ENCODE data around the gene KMO.

Gene KMO

DNA sequence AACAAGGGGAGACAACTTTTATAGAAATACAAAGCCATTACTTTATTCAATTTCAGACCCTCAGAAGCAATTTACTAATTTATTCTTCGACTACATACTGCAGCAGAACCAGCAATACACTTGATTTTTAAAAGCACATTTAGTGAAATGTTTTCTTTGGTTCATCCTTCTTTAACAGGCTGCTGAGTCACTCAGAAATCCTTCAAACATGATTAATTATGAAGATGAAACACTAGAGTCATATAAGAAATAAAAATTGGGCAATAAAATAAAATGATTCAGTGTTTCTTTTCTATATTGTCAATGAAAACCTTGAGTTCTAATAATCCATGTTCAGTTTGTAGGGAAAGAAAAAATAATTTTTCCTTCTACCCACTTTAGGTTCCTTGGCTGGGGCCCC is 61.0 kb downstream of the KMO start:
- no peak for DNase-seq (ENCODE audit: low read depth)

DNA sequence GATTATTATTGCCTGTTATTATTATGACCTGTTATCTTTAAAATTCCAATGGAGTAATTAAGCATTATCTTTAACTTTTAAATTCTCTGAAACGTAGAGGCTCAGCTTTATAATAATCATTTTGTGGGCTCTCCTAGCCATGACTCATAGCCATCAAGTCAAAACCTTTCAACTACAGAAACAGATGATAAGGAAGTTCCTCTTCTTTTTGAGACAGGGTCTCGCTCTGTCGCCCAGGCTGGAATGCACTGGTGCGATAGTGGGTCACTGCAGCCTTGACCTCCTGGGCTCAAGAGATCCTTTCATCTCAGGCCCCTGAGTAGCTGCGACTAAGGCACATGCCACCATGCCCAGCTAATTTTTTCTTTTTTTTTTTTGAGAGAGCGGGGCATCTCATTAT is 64.5 kb downstream of the KMO start:
- DNase-seq (ENCODE audit: low read depth) = no peak

DNA sequence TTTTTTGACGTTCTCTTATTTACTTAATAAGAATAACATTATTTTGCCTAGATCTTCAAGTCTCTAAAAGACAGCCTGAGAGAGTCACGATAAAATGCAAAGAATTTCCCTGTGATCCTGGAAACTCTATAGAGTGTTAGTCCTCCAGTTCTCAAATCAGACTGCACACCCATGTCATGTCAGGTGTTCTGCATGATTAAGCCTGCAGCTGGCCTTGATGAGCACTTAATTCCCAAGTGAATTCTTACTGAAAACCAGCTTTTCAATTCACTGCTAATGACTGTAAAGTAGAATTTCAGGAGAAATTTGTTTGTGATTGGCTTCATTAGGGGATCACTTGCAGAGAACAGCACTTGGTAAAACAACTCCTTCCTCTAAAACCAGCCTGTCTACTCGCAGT is 66.1 kb downstream of the KMO start:
- DNase-seq (ENCODE audit: low read depth) = no peak

DNA sequence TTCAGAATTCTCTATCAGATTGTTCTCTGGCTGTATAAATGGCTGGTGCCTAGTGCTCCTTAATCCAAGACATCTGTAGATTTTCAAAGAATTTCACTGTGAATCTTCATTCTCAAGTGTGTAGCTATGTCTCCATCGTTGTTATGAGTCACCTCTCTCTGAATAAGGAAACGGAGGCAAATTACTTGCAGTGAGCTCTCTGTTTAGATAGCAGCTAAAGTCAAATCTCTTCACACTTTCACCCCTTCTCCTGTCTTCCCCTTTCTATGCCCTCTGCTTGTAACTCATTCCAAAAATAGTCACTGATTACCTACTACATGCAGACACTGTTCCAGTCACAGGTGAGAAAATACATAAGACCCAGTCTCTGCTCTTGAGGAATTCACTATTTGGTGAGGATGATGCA is 68.3 kb downstream of the KMO start:
- no peak for DNase-seq (ENCODE audit: low read depth)

DNA sequence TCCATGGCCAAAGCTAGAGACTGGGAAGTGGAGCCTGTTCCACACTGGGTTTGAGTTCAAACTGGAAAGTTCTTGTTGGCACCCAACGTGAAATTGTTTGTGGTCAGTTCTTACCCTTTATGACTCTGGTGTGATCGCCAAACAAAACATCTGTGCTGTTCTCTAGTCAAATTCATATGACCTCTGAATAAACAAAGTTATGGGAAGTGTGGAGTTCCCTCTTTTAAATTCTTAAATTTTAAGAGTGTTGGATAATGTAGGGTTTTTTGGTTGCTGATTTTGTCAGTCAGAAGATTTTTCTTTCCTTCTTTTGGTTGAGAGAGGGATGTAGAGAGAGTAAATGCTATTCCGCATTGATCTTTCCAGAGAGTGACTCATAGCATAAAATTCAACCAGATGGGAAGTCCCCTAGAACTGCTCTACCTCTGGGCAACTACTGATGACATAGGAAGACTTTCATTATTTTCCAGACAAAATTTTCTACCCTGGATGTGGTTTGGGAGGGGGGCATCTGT is 71.6 kb downstream of the KMO start:
- DNase-seq (ENCODE audit: low read depth) = no peak

DNA sequence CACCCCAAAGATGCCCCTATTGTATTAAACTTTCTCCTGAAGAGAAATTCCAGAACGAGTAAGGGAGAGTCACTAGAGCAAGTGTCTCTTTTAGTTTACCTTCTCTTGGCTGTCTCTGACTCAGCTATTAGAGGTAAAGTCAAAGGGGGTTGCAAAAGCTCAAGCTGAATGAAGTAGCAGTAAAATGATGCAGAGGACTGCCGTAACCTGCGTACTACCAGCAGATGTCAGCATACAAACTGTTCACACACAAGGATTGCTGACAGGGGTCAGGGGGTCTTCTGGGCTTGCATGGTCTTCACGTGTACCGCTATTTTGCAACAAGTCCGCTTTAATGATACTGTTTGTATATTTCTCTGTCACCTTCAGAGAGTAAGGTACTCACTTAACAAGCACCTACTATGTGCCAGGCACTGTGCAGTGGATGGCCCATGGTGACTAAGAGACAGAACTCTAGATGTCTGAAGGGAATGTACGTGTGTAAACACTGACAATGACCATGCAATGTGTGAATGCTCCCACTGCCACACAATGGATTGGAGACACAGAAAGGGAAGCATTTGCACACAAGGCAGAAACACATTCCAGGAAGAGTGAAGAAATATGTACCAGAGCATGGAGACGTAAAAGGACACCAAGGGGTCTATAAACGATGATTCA is 73.1 kb downstream of the KMO start:
- no peak for DNase-seq (ENCODE audit: low read depth)

DNA sequence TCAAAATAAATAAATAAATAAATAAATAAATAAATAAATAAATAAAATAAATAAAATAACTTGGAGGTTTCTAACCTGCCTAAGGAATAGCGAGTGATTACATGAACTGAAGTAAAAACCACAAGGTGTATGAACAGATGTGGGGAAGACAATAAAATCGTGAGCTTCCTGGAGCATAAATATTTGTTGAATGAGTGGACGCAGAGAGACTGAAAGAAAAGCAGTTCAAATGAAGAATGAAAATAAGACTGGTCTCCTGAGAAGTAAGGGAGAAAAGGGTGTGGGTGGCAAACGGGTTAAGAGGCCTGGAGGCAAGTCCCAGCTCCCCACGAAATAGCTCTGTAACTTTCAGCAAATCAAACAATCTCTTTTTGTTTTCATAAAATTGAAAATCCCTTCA is 74.4 kb downstream of the KMO start:
- no peak for DNase-seq (ENCODE audit: low read depth)

DNA sequence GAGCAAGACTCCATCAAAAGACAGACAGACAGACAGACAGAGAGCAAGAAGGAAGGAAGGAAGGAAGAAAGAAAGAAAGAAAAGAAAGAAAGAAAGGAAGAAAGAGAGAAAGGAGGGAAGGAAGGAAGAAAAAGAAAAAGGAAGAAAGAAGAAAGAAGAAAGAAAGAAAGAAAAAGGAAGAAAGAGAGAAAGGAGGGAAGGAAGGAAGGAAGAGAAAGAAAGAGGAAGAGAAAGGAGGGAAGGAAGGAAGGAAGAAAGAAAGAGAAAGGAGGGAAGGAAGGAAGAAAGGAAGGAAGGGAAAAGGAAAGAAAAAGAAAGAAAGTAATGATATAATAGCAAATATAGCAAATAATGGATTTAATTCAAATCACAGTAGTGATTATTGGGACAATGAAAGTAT is 75.3 kb downstream of the KMO start:
- no peak for DNase-seq (ENCODE audit: low read depth)

DNA sequence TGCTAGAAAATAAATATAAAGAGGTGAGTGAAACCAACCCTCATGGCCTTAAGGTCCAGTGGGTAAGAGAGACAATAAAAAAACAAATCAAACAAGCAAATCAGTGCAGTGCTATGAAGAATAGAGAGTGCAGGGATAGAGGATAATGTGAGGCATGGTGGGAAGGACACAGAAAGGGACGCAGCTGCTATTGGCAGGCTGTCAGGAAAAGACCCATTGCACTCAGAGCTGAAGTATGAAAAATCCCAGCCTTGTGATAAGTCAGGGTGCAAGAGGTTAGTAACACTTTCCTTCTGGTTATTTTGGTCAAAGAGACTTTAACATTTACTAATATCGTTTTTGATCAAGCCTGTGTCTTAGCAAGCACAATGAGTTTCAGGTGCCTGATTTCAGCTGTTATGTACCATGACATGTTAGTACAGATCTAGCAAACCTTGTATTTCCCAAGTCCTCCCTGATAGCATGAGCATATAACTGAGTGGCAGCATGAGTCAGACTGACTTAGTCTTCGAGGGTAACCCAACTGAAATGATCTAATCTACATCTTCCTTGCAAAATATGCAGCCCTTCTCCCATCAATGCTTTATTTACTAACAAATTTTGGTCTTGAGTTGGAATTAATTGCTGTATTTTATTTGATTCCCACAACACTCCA is 76.3 kb downstream of the KMO start:
- no peak for DNase-seq (ENCODE audit: low read depth)

DNA sequence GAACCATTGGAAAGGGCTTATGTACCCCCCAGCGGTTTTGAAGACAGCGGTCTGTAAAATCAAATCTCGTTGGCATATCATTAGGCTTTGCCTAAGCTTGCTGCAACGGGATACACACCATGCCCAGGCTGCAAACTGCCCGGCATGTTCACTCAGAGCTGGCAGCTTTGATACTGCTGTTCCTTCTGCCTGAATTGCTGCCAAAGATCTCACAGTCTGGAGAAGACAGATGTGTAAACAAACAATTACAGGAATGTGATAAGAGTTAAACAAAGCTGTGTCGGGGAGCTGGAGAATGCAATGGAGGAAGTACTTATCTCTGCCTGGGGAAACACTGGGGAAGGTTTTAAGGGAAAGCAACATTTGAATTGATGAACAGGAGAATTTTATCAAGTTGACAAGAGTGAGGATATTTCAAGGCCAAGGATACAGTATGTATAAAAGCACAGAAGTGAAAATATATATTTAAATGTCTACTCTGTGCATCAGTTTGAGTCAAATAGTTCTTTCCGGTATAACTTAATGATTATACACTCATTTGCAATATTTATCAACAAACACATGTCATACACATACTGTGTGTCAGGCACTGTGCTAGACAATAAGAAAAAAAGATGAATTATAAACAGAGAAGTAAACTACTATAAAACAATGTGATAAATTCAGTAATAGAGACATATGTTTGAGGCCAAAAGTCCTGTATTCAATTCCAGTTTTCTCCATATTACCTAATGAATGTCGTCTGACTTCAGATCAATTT is 78.1 kb downstream of the KMO start:
- no peak for DNase-seq (ENCODE audit: low read depth)

DNA sequence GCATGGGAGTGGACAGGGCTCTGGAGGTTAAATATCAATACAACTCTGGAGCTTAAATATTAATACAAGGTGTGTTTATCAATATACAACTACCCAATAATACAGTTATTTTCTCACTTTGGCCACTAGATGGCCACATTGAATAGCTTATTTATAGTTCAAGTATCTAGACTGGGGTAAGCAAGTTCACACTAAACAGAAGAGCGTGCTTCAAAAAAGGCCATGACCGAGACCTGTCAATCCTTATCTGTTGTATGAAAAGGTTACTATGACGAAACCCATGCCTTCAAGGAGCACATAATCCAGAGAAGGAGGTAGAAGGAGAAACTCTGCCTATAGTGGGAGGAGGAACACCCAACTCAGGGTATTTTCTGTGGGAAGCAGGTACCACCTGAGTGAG is 78.9 kb downstream of the KMO start:
- DNase-seq (ENCODE audit: low read depth) = no peak

DNA sequence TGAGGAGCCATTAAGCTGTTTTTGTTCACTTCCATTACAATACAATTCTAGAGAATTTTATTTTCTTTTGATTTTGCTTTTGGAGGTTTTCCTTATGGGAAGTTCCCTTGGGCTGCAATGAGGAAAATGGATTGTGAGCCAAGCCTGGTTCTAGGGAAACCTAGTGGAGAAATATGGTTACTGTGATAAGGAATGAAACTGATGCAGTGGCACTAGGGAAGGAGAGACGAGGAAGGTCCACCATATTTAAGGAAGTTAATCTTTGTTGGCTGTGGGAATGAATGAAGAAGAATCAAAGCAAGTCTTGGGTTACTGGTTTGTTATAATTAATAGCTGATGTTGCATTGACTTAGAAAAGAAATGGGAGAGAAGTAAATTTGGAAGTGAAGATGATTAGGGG is 79.6 kb downstream of the KMO start:
- no peak for DNase-seq (ENCODE audit: low read depth)

DNA sequence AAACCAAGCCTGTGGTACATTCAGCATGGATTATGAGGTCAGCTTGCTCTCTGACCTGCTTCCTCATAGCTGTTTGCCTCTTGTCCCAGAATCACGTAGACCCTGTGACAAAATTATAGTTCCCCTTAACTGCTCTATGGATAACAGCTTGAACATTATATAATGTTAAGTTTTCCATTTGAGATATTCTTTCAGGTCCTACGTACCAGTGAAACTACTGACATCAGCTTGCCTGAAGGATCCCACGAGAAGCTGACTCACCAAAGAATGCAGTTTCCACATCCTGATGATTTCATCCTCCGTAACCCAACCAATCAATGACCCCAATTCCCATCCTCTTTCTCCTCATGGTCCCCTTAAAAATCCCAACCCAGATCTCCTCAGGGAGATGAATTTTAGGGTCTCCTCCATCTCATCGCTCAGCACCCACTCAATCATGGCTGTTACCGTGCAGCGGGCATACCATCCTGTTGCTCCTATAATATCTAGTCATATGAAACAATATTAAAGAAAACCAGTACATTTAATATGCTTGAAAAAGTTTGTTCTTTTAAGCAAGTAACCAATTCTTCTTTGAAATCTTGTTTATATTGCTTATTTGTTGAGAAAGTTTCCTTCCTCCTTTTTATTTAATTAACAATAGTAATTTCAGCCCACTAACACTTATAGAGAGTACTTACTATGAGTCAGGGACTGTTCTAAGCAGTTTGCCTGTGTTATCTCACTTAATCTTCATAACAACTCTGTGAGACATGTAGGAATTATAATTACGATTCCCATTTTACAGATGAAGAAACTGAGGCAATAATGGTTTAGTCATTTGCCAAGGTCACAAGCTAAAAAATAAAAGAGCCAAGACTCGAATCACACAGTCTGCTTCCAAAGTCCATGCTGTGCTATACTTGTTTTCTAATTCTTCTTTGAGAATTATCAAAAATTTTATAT is 80.6 kb downstream of the KMO start:
- no peak for DNase-seq (ENCODE audit: low read depth)

DNA sequence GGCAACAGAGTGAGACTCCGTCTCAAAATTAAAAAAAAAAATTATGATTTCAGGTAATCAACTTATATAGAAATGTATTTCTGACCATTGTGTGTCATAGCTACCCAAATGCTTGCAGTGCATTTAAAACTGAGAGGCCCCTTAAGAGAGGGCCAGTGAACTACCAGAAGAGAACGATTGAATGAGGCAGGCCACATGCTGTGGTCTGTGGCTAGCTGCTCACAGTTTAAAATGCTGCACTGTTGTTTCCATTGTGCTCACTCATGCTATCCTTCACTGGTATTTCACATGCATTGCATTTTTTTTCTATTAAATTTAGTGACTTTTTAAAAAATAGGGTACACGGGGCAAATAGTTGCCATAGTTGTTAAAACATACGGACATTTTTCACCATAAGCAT is 82.0 kb downstream of the KMO start:
- DNase-seq (ENCODE audit: low read depth) = no peak

DNA sequence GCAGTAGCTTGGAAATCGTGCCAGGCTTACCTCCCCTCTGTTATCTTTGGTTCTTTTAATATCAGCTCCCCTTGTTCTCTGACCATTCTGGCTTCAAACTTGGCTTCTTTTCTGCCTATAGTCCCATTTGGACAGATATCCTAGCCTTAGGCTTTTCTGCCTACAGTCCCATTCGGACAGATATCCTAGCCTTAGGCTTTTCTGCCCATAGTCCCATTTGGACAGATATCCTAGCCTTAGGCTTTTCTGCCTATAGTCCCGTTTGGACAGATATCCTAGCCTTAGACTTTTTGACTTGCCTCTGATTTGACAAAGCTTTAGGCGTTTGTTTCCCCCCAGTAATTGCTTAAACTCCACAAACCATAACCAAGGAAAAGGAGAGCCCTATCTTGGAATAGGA is 82.4 kb downstream of the KMO start:
- no peak for DNase-seq (ENCODE audit: low read depth)

DNA sequence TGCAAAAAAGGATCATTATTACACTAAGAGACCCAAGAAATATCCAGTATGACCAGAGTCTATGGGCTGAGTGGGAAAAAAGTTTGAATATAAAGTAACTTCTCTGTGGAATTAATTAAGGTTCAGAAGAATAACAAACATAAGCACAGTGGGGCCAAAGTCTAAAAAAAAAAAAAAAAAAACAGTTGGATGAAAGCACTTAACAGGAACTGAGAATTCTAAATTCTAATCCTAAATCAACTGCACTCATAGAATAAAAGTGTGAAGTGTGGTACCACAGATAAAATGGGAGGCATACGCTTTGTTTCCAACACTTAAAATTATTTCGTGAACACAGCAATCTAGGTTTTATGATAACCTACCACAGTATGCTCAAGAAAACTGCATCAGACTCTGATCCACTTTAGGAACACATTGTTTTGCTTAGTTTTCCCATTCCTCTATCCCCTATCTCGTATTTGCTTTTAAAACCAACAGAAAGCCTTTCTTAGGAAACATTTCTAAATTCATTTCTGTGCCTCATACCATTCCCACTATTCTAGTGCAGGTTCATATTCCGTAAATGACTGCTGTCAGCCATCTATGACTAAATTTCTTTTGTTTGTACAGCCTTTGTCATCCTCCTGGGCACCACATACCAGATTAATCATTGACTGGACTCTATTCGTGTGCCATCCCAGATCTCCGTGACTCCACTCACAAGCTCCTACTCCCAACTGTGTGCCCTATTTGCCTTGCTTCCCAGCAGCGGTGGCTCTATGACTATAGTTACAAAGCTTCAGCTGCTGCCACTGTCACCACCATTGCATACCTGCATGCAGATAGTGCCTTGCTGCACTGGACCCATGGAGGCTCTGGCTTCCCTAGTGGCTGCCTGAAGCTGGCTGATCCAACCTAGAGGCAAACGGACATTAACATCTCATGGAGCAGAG is 83.1 kb downstream of the KMO start:
- no peak for DNase-seq (ENCODE audit: low read depth)

DNA sequence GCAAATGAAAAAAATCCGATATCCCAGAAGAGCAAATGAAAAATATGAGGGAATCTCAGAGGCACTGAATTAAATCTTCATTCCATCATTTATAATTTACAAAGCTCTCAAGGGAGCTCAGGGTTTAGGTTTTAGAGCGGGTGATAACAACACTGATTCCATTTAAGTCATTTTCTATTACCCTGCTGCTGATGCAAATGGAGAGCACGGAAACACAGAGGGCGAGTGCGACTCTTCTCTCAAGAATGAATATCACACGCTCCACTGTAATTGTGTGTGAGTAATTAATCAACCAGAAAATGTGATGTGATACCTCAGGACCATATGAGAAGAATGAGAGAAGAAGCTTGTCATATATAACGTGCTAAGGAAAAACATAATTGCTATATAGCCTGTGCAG is 85.2 kb downstream of the KMO start:
- DNase-seq (ENCODE audit: low read depth) = no peak

DNA sequence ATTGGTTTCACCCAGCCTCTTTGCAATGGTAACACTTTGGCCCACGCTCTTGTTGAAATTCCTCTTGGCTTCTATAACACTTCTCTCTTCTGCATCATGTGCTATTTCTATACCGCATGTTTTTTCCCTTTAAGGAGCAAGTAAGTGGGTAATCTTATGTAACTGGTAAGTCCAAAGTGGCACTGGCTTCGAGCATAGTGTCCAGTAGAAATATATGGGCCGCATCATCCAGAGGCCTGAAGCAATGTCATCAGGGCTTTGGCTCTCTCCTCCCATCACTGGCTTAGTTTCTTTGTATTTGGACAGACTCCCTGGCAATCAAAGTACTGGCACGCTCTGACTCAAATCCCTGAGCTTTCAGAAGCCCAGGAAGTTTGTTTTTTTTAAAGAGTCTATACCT is 90.5 kb downstream of the KMO start:
- no peak for DNase-seq (ENCODE audit: low read depth)

DNA sequence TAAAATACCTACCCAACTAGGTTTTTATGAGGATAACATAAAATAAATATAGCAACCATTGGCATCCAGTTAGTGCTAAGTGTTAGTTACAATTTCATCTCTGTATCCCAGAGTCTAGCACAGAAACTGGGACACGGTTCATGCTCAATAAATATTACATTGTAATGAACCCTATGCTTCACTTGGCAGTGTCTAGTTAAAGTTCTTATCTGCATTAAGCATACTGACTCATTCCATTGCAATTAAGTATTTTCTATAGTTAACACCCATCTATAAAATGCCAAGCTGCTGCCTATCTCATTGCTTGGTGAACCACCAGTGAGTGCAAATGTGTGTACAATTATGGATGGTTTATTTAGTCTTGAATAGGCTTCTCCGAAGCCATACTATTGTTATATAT is 92.8 kb downstream of the KMO start:
- DNase-seq (ENCODE audit: low read depth) = no peak

DNA sequence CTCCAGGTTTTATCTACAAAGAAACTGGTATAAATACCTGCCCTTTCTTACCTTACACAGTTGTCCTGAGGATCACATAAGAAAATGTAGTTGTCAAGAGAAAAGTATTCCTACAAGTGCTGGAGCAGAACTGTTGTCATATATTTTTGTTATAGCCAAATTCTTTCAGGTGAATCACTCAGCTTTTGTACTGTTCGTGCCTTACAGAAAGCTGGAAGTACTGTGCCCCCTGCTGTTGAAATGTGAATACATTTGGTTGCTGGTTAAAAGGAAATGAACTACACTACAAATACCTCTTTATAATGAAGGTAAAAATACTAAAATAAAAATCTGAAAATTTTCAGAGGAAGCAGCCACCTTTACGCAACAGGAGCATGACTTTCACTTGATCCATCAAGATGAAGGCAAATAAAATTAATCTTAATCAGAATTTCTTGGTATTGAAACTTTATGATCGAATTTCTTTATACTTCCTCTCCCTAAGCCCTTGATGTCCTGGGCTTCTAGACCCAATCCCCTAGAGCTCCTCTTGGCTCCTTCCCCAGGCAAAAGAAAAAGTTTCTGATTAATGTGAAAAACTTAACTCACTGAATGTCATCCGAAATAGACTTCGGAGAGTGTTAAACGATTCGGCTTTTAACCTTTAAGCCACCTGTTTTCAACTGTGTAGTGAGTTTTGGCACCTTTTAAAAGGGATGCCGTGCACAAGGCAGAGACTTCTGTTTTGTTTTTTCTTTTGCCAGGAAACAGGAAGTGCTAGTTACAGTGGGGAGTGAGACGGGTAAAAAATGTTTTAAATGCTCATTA is 95.5 kb downstream of the KMO start:
- no peak for DNase-seq (ENCODE audit: low read depth)

Measured in activated gamma-delta T cell treated with anti-CD3 and anti-CD28 coated beads, Interleukin-2, amount 50 U/mL, for 16 hours (primary cell).